Activated T-cell treated with anti-CD3 and anti-CD28 coated beads, Interleukin-2, amount 50 U/mL, for 72 hours (primary cell): ENCODE data around the gene CCDC181. TPM values are rescaled to one million over a fixed set of nuclear protein-coding genes. Genes with fewer than 3 reads are reported as not detected.

Source experiments
- ATAC-seq, 2 donors: fragments of 150-1000 bp; cut with Tn5 transposase; replicated peaks in 1 of 2; 2 replicates each; pipeline ENCODE4 v1.10.0; 2021; ENCODE audit warnings: moderate library complexity in 2 of 2, mild to moderate bottlenecking in 1 of 2
- DNase-seq, 2 donors: peaks; one replicate each; pipeline ENCODE4 v3.0.0; 2021 to 2022; ENCODE audit warnings: mixed read lengths in 1 of 2
- H3K27ac Mint-ChIP-seq: one replicate; pipeline ENCODE4 v1.8.0; 2022; ENCODE audit warnings: mild to moderate bottlenecking, moderate library complexity, mixed read lengths
- H3K27me3 Mint-ChIP-seq: one replicate; pipeline ENCODE4 v1.8.0; 2022; ENCODE audit warnings: low read depth, mixed read lengths
- H3K36me3 Mint-ChIP-seq, 2 donors: one replicate each; pipeline ENCODE4 v1.8.0; 2022; ENCODE audit warnings: mixed read lengths in 2 of 2, mild to moderate bottlenecking in 1 of 2; ENCODE audit not compliant: insufficient read depth in 2 of 2
- H3K4me1 Mint-ChIP-seq: one replicate; pipeline ENCODE4 v1.8.0; 2022; ENCODE audit warnings: low read depth, mixed read lengths
- H3K4me3 Mint-ChIP-seq, 2 donors: one replicate each; pipeline ENCODE4 v1.8.0; 2022; ENCODE audit warnings: mild to moderate bottlenecking in 2 of 2, mixed read lengths in 2 of 2, moderate library complexity in 2 of 2
- H3K9me3 Mint-ChIP-seq, 2 donors: one replicate each; pipeline ENCODE4 v1.8.0; 2022; ENCODE audit warnings: mixed read lengths in 2 of 2
- total RNA-seq, 2 donors: library from RNA; stranded (reverse); gene quantifications; one replicate each; pipeline ENCODE4 v1.2.3, GENCODE V29; 2022

CCDC181 gene
- not detected for total RNA-seq

DNA sequence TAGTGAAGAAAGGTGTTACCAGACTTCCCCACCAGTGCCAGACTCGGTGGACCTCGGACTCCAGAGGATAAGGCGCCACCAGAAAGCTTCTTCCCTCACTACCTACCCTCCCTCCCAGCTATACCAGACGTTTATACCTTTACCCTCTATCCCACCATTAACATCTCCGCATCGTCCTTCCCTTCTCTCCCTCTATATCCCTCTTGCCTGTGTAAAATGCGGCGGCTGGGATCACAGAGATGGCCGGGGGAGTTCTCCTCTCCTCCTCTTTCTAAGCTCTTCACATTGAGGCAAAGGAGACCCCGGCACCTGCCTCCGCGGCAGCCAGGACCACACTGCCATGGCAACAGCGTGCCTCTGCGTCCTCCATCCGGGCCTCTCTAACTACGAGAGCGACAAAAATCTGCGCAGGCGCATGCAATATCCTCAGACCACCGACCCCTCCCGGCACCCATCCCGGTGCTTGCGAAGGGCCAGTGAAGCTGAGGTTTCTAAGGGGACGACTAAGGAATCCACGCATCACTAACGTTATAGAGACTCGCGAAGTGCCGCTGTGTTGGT lies at the start of gene CCDC181:
Gene CCDC181, minus strand, starts transcription at position 394 of the 561 bp plus-strand sequence. CDS start 2,547 bp downstream, outside the sequence.
- Mint-ChIP-seq H3K9me3 (peaks cover 2 to 10% of the 10 kb centered on the region in 2 donors), H3K36me3 (peaks cover 0 to 2% of the 10 kb centered on the region in 2 donors), H3K27ac (peak within 1 kb of the TSS; percentile 16), H3K4me3 (peak within 1 kb of the TSS; percentile 93 to 96), H3K27me3 (peaks cover 75% of the 10 kb centered on the region), H3K4me1 (peaks cover 7% of the 10 kb centered on the region)
- peak; percentile 75 to 77 for DNase-seq
- peak; percentile 100 for ATAC-seq

DNA sequence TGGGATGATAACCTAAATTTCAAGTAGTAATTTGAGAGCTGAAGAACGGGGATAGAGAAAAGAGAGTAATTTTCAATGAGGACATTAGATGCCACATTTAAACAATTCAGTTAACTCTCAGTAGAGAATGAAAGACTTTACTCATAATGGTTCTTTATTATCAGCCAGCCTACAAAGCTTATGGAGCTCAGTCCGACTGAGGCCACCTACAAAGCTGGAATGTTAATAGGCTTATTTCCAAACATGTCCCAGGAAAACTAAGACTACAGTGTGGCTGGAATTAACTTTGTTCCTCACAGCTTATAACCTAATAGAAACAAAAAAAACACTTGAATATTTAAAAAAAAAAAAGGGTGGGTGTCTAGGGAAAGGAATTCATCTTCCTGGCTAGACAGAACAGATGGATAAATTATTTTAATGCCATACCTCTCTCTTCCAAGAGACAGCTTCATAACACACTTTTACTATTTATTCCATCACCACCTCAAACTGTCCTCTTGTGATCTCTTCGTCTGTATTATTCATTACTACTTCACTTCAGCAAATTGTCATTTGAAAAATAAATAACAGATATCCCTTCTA lies 48.6 kb upstream of the CCDC181 start:
- Mint-ChIP-seq H3K4me3 (no peak overlapping the region), H3K27ac (no peak overlapping the region)
- DNase-seq: no peak

DNA sequence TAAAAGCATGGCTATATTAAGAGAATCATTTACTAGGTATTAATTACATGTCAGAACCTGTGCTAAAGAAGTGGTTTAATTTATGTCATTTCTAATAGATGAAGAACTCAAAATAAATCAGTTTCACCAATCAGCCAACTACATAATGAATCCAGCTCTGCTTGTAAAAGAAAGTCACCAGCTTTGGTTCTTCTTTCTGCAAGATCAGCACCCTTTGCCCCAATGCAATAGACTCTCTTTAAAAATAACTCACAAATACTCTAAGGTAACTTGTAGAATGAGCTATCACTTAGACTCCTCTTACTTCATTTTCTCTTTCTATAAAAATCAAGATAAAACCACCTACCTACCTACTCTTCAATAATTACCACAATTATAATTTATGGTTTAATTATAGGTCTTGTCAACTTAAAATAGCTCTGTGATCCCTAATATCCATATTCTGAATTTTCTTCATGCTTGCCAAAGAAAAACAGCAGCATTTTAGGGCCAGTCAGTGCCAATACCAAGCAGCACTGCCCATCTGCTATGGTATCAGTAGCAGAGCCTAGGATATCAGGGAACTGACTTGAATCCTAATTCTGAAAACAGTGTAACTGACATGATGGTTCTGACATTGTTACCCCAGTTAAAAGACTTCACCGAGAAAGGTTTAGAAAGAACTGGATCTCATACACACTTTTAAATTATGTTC lies 47.2 kb upstream of the CCDC181 start:
- Mint-ChIP-seq H3K9me3 (no peaks in the 10 kb centered on the region), H3K36me3 (no peaks in the 10 kb centered on the region), H3K27me3 (no peaks in the 10 kb centered on the region), H3K4me3 (no peak overlapping the region), H3K4me1 (peaks cover 6% of the 10 kb centered on the region), H3K27ac (no peak overlapping the region)
- ATAC-seq: no peak
- DNase-seq: no peak

More for the DNA sequence above, 48.6 kb upstream of the CCDC181 start:
- H3K4me1 Mint-ChIP-seq: peaks cover 13% of the 10 kb centered on the region
- no peaks in the 10 kb centered on the region for H3K27me3 Mint-ChIP-seq
- H3K36me3 Mint-ChIP-seq: no peaks in the 10 kb centered on the region
- ATAC-seq: no peak
- no peaks in the 10 kb centered on the region for H3K9me3 Mint-ChIP-seq

DNA sequence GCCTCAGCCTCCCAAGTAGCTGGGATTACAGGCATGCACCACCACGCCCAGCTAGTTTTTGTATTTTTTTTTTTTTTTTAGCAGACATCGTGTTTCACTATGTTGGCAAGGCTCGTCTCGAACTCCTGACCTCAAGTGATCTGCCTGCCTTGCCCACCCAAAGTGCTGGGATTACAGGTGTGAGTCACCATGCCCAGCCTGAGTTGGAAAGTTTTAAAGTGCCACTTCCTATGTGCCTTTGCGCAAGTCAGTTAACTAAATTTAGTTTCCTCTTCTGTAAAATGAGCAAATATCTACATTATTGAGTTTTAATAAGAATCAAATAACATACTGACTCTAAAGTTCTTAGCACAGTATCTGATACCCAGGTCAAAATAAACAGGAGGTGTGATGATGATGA lies 46.1 kb upstream of the CCDC181 start:
- no peak overlapping the region for H3K27ac Mint-ChIP-seq
- no peaks in the 10 kb centered on the region for H3K9me3 Mint-ChIP-seq
- DNase-seq (no peak), ATAC-seq (no peak)
- H3K4me3 Mint-ChIP-seq: no peak overlapping the region
- H3K4me1 Mint-ChIP-seq: peaks cover 6% of the 10 kb centered on the region
- no peaks in the 10 kb centered on the region for H3K36me3 Mint-ChIP-seq
- no peaks in the 10 kb centered on the region for H3K27me3 Mint-ChIP-seq

DNA sequence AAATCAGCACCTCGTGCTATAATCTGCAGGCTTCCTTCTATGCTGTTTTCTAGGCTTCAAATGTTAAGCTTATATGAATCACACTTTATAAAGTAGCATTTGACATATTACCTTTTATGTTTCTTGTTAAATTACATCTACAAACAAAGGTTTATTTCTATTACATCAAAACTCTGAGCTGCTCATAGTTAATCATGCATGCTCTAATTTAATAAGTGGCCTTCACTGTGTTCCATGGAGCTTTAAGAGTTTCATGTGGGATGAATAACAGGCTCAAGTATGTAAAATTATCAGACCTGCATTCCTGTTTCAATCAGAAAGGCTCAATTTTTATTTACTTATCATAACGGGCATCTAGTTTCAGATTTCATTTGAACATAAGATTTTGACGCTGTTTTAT lies 45.5 kb upstream of the CCDC181 start:
- no peak overlapping the region for H3K27ac Mint-ChIP-seq
- DNase-seq (no peak), ATAC-seq (no peak)
- no peaks in the 10 kb centered on the region for H3K27me3 Mint-ChIP-seq
- H3K36me3 Mint-ChIP-seq: no peaks in the 10 kb centered on the region
- H3K4me3 Mint-ChIP-seq: no peak overlapping the region
- H3K4me1 Mint-ChIP-seq: peaks cover 6% of the 10 kb centered on the region
- H3K9me3 Mint-ChIP-seq: no peaks in the 10 kb centered on the region

DNA sequence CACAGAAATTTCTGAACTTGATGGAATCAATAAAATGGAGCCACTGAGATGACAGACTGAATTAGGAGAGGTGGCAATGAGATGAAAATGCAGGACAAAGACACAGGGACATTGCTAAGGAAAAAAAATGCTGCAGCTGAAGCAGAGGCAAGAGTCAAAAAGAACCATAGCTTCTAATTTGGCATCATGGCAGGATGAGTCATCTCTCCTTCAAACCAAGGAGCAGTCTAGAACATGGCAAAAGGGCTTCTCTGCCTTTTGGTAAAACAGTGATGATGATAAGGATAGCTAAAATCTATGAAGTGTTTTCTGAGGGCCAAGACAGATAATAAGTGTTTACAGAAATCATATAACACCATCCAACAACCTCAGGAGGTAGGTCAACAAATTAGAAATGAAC lies 41.7 kb upstream of the CCDC181 start:
- Mint-ChIP-seq H3K27me3 (no peaks in the 10 kb centered on the region), H3K27ac (no peak overlapping the region), H3K4me3 (no peak overlapping the region), H3K36me3 (no peaks in the 10 kb centered on the region), H3K4me1 (no peaks in the 10 kb centered on the region), H3K9me3 (no peaks in the 10 kb centered on the region)
- ATAC-seq (no peak), DNase-seq (no peak)

DNA sequence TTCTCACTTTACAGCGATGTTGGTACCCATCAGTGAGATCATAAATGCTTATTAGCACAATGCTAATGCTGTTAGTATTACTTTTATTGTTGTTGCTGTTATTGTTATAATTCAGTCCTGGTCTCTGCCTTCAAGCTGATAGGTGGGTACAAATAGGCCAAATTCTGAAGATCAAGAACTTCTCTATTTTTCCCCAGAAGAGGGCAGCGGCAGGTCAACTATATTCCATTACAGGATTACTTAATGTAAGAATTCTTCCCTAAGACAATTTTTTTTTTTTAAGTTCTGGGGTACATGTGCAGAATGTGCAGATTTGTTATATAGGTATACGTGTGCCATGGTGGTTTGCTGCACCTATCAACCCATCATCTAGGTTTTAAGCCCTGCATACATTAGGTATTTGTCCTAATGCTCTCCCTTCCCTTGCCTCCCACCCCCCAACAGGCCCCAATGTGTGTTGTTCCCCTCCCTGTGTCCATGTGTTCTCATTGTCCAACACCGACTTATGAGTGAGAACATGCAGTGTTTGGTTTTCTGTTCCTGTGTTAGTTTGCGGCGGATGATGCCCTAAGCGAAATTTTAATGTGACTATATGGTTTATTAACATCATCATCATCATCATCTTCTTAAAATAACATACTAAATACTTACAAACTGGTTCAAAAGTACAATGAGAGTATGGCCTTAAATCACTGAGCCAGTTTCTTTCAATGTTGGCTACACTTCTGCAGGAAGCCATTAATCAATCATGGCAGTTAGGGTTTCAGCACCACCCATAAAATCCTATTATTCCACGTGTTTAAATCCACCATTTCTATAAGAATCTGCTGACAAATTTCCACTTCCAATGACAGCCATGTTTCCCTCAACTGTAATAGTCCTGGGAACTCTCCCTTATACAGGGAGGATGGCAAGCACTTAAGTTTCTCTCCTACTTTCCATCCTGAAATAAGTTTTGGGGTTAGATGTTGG lies 39.3 kb upstream of the CCDC181 start:
- no peak overlapping the region for H3K27ac Mint-ChIP-seq
- no peaks in the 10 kb centered on the region for H3K9me3 Mint-ChIP-seq
- H3K4me3 Mint-ChIP-seq: no peak overlapping the region
- ATAC-seq (no peak), DNase-seq (peak in 1 of 2 donors; percentile 15)
- H3K4me1 Mint-ChIP-seq: peaks cover 2% of the 10 kb centered on the region
- peaks cover 1% of the 10 kb centered on the region for H3K27me3 Mint-ChIP-seq
- H3K36me3 Mint-ChIP-seq: no peaks in the 10 kb centered on the region

DNA sequence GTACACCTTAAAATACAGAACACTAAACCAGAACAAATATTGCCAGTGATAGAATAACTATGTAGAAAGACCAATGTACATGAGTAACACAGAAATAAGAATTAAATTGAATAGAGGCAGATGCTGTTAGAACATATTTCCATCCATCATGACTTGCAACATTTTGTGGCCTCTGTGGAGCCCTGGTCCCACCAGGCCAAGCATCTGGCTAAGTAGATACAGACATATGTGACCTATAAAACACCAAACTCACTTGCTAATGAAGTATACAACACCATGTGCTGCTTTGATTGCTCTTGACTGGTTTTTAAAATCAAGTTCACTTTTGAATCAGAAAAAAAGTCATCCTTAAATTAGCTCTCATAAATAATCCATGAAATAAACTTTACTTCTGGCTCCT lies 38.0 kb upstream of the CCDC181 start:
- H3K4me3 Mint-ChIP-seq: no peak overlapping the region
- no peak overlapping the region for H3K27ac Mint-ChIP-seq
- ATAC-seq: no peak
- peaks cover 3 to 4% of the 10 kb centered on the region in 2 donors for H3K36me3 Mint-ChIP-seq
- H3K9me3 Mint-ChIP-seq: no peaks in the 10 kb centered on the region
- DNase-seq: no peak
- H3K27me3 Mint-ChIP-seq: peaks cover 12% of the 10 kb centered on the region
- H3K4me1 Mint-ChIP-seq: peaks cover 14% of the 10 kb centered on the region

DNA sequence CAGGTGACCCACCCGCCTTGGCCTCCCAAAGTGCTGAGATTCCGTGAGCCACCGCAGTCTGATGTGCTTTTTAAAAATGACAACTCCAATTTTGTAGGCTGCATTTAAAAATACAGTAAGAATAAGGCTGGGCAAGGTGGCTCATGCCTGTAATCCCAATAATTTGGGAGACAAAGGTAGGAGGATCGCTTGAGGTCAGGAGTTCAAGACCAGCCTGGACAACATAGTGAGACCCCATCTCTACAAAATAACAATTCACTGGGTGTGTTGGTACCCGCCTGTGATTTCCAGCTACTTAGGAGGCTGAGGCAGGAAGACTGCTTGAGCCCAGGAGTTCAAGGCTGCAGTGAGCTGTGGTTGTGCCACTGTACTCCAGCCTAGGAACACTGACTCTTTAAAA lies 35.1 kb upstream of the CCDC181 start:
- Mint-ChIP-seq H3K4me3 (no peak overlapping the region), H3K36me3 (peaks cover 4% of the 10 kb centered on the region in 2 donors), H3K9me3 (no peaks in the 10 kb centered on the region), H3K4me1 (peaks cover 21% of the 10 kb centered on the region), H3K27ac (no peak overlapping the region), H3K27me3 (peaks cover 20% of the 10 kb centered on the region)
- DNase-seq: no peak
- no peak for ATAC-seq

DNA sequence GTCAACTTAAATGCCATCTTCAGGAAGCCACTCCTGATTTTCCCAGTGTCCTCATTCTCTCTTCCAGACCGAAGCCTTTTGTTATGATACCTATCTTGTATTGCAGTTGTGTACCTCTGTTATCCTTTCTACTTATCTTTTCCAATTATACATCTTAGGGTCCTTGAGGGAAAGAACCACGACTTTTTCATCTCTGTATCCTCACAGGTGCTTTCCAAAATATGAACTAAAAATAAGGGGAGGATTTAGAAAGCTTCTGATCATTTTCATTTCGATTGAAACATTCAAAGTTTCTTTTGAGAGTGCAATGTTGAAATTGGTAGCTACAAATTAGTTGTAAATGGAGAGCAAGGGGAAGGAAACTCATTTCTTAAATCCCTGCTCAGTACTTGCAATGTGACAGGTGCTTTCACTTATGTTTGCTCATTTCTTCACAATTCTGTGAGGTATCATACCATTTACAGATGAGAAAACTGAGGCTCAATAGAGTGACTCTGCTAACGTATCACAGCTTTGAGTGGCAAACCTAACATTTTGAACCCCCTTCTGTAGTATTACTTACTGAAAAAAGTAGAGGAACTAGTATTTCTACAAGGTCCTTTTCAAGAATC lies 34.2 kb upstream of the CCDC181 start:
- H3K27ac Mint-ChIP-seq: peak overlapping the region; percentile 1
- peak; percentile 51 to 70 for ATAC-seq
- peaks cover 20% of the 10 kb centered on the region for H3K27me3 Mint-ChIP-seq
- H3K4me1 Mint-ChIP-seq: peaks cover 21% of the 10 kb centered on the region
- peak overlapping the region; percentile 14 to 46 for H3K4me3 Mint-ChIP-seq
- H3K36me3 Mint-ChIP-seq: peaks cover 10% of the 10 kb centered on the region in 2 donors
- DNase-seq: no peak
- H3K9me3 Mint-ChIP-seq: peaks cover 3 to 5% of the 10 kb centered on the region in 2 donors

DNA sequence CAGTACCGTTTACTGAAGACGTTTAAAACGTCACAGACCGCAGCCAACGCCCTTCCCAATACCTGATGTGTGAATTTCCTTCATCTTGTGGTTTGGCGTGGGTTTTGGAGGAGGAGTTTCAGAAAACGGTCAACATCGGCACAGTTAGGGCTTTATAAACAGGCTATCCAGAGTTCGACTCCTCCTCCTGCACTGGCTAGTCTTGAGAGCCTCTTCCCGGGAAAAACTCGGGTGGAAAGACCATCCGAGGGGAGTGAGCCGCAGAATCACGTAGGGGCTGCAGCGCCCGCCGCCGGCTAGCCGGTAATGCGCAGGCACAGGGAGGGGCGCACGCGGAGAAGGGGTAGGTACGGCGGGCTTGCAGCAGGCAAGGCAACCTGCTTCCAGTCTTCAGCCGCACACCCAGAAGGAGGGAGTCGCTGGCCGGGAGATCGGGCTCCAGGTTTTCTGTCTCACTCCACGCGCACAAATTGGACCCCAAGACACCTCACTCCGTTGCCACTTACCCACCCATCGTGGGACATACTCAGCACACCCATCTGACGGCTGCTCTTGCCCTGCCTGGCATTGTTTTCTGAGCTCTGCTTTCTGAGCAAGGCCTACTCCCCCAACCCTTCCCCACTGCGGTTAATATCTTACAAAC lies 33.0 kb upstream of the CCDC181 start:
- Mint-ChIP-seq H3K4me1 (peaks cover 21% of the 10 kb centered on the region), H3K9me3 (peaks cover 3 to 8% of the 10 kb centered on the region in 2 donors), H3K36me3 (peaks cover 10 to 12% of the 10 kb centered on the region in 2 donors), H3K4me3 (peak overlapping the region; percentile 59 to 70), H3K27ac (no peak overlapping the region), H3K27me3 (peaks cover 30% of the 10 kb centered on the region)
- peak in 1 of 2 donors; percentile 10 for DNase-seq
- peak in 1 of 2 donors; percentile 19 for ATAC-seq

DNA sequence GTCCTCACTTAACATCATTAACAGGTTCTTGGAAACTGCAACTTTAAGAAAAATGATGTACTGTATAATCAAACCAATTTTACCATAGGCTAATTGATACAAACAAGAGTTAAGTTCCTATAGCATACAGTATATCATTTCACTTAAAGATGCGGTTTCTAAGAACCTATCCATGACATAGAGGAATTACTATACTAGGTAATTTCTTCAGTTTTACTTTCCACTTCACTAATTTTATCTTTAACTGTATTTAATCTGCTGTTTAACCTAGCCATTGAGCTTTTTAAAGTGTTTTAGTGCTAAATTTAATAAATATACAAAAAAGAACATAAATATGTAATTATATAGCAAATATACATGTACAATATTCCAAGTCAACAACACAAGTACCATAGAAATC lies 30.2 kb upstream of the CCDC181 start:
- peaks cover 37% of the 10 kb centered on the region for H3K27me3 Mint-ChIP-seq
- DNase-seq (no peak), ATAC-seq (no peak)
- peaks cover 3 to 8% of the 10 kb centered on the region in 2 donors for H3K9me3 Mint-ChIP-seq
- peaks cover 10 to 12% of the 10 kb centered on the region in 2 donors for H3K36me3 Mint-ChIP-seq
- H3K27ac Mint-ChIP-seq: no peak overlapping the region
- peaks cover 21% of the 10 kb centered on the region for H3K4me1 Mint-ChIP-seq
- no peak overlapping the region for H3K4me3 Mint-ChIP-seq
